GM18508 (cell line): Measurements from ENCODE around the gene STXBP6.

Experiments used
- ATAC-seq: cut with Tn5 transposase; IDR thresholded peaks from one replicate; pipeline ENCODE4 v1.9.1; 2021; ENCODE audit warnings: moderate number of reproducible peaks; ENCODE audit not compliant: insufficient read depth, unreplicated experiment

Gene STXBP6

DNA sequence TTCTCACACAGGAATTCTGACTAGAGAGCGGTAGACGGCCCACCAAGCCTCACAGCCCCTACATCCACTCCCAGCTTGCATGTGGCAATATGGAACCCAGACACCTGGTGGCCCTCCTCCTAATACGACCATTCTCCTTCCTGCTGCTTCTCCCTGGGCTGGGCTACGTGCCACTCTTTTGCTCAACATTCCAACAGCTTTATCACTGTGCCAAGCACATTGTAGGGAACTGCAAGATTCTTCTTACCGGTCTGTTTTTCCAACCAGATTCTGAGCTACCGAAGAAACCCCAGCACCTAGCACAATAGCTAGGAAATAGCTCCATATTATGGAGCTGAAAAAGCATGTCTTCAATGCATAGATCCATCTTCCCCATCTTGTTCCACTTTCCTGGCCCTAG is 58.1 kb downstream of the STXBP6 start:
- ATAC-seq = no peak

DNA sequence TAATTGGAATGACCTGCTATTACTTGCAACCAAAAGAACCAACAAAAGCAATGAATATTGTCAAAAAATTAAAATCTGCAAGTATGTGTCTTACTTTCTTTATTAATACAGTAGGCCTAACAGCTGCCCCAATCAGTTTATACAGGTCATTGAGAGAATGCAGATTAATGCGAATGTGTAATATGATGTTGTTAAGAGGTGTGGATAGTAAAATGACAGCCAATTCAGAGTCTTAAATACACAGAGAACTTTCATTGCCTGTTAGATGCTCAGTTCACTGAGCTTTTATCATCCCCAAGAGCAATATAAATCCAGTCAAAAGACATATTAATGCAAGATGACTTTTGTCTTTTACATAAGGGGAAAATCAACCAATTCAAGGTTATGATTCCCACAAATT is 58.7 kb downstream of the STXBP6 start:
- ATAC-seq = no peak

DNA sequence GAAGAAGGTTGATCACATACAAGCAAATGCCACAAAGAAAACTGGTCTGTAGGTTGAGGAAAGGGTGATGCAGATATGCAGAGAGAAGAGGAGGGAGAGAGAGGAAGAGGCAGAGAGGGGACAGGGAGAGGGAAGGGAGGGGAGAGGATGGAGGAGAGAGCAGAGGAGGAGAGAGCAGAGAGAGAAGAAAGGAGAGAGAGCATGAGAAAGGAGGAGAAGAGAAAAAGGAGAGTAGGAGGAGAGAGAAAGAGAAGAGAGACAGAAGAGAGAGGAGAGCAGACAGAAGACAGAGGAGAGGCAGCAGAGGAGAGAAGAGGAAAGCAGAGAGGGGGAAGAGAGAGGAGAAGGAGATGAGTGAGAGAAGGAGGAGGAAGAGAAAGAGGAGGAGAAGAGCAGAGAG is 59.2 kb downstream of the STXBP6 start:
- ATAC-seq = no peak

DNA sequence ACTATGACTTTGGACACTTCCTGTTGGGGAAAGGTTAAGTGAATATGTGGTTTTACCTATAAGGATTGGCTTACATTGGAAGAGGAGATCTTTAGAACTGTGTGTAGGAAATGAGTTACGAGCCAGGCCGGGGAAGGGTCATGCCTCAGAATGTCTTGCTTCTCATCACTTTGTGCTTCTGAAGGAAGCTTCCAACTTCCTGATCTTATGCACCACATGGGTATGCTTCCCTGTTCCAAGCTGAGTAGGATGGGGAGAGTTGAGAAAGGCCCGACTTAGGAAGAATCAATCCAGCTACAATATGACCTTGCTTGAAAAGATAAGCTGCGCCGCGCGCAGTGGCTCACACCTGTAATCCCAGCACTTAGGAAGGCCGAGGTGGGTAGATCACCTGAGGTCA is 59.9 kb downstream of the STXBP6 start:
- ATAC-seq = no peak

DNA sequence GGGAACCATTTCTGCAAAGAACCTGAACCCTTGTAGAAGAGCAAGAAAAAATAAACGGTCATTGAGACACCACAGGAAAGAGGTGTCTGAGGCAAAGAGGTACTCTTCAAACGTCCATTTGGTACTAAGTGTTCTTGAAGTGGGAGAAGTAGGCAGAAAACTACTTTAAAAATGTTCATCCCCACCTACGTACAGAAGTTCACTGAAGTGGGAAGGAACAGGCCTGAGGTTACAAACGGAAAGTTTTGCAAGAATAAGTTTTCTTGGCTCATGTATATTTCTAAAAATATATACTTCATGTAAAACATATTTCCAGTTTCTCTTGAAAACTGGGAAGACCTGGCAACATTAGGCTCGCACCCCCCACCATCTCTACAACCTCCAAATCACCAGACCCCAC is 61.2 kb downstream of the STXBP6 start:
- no peak for ATAC-seq

DNA sequence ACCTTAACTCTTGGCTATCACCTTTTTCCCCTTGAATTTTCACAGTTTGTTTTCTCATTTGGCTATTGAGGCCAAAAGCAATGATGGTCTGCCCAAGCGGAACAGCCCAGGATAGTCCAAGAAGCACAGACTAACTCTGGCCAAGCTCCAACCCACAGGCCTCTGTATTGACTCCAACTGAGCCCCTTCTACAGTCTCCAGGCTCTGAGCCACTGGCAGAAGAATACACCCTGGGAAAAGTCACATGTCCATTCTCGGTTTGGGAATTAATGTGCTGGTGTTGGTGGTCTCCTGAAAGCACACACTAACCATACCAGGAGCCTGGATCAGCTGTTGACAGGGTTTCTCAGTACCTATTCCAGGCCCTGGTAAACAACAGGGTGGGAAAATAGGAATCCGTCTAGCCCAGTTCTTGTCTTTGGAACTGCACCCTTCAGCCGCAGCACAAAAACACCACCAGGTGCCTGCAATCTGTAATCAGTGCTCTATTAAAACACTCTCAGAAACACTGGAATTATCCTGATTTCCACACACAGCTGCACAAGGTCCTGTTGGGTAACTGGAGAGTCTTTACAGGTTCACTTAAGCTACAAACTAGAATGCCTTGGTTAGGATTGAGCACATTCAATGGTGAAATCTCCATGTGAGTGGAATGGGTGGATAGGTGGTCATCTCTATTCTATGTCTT is 63.6 kb downstream of the STXBP6 start:
- ATAC-seq = no peak

DNA sequence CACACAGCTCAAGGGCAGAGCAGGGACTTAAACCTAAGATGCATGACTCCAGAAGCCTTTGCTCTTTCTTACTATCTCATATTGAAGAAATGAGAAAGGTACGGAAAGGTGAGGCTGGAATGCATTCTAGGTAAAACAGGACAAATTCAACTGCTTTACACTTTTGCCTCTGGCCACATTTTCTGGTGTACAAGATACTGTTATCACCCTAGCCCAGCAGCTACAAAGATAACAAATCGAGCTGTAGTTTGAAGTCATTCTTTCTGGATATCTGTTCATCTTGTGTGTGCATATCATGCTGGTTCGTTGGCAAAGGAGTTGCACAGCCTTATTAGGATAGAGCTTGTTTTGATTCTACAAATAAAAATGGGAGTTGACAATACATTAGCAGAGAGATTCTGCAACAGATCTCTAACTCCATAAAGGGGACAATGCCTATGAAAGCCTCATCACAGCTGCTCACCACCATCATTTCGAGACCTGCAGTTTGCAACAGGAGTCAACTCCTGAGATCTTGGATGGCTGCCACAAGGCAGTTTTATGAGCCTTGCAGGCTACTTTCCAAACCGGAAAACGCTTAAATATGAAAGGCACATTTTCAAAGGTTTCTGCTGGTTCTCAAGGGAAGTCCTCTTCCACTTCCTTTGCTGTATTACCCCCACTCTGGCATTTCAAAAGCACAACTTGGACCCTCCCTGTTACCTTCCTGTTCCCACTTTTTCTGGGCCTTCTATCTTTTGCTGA is 64.9 kb downstream of the STXBP6 start:
- no peak for ATAC-seq

DNA sequence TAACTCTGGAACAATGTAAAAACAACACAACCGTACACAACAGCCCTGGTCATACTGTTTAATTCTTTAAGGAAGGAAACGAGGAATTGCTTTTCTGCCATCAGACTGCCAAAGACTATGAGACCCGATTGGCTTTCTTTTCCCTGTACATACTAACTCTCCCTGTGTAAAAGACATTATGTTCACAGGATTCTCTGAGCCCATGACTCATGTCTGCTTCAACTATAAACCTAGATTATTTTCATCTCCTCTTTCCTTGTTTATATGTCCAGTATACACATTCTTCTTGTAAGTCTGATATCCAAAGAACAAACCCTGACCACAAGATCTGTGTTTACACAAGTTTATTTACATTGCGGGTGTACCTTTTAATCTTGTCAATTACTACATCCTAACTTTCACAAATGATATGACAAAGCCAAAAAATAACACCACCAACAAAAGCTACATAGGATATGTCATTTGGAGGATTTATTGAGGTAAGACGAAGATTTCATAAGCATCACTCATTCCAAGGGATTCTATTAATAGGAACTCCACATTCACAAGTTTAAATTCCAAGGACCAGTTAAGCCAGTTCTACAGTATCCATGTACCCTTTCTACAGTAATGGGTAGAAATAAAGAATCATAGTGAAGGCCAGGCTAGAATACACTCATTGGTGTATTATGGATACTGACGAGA is 67.3 kb downstream of the STXBP6 start:
- no peak for ATAC-seq

DNA sequence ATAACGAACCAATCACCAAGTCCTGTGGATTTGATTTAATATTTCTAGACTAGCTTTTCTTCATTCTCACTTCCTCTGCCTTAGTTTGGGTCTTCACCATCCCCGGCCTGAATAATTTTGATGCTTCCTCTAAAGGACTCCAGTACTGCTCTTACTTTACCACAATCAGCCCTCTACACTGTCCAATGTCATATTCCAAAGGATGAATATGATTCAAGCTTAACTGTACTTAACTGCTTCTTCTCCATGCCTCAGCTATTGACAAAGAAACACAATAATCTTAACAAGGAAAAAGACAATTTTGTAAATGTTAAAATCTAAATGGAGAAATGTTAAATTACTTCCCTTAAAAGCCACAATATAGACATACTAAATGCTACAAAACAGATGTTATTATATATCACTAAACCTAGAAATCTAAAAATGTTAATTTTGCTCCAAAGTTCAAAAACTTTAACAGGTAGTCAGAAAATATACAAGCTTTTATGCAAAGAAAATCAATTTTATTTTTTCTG is 70.2 kb downstream of the STXBP6 start:
- no peak for ATAC-seq

DNA sequence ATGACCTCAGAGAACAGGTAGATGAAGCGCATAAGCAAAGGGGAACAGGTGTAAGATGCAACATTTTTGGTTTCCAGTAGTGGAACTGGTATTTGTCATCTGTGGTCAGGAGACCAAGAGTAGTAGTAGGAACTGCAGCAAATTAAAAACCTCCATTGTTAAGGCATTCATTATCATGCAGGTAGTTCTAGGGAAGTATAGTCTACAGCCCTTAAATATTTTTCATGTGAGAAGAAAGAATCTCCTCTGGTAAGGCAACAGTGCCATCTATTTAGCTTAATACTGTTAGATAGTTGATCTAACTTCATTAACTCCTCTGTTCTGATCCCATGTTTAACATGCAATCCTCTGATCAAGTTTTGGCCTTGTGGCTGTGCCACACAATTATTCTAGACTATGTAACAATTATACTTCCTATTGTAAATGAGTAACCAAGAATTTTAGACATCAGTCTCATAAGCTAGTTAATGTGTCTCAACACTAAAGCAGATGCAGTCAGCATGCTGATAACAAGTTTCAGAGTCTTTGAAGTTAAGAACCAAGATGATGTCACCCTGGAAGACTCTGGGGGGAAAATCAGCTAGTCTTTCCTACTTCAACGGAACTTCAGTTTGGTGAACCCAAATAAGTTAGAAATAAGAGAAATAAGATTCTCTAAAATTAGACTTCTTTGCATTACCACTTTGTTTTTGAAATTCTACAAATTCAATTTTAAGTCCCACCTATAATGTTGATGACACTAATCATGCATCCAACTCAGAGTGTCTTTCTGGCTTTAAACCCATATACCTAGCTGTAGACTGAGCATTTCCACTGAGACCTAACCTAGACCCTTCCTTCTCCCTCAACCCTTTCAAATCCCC is 70.9 kb downstream of the STXBP6 start:
- ATAC-seq = peak; percentile 82

DNA sequence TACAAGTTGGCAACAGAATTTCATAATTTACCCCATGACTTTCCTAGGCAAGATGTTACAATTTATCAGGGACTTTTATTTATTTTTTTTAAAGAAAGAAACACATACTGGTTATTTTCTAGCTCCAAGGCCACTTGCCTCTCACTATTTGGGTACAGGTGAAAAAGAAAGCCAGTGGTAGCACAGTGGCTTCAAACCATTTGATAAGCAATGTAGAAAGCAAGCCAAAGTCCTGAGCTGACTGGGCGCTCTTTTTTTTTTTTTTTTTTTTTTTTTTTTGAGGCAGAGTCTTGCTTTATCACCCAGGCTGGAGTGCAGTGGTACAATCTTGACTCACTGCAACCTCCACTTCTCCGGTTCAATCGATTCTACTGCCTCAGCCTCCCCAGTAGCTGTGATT is 73.3 kb downstream of the STXBP6 start:
- no peak for ATAC-seq

DNA sequence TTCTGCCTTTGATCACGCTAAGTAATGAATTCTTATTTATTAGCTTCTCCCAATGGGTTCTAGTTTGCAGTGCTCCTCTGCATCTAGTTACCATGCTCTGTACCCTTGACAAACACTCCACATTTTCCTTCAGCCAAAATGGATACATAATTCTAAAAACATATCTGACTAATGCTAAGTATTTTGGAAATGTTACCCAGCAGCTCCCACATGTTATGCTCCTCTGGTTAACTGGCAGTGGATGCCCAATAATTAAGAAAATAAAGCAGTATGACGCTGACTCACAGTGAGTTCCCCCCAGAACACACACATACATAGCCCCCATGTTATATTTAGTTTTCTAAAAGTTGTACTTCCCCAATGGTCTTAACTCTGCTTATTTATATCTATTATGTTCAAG is 74.6 kb downstream of the STXBP6 start:
- ATAC-seq = no peak

DNA sequence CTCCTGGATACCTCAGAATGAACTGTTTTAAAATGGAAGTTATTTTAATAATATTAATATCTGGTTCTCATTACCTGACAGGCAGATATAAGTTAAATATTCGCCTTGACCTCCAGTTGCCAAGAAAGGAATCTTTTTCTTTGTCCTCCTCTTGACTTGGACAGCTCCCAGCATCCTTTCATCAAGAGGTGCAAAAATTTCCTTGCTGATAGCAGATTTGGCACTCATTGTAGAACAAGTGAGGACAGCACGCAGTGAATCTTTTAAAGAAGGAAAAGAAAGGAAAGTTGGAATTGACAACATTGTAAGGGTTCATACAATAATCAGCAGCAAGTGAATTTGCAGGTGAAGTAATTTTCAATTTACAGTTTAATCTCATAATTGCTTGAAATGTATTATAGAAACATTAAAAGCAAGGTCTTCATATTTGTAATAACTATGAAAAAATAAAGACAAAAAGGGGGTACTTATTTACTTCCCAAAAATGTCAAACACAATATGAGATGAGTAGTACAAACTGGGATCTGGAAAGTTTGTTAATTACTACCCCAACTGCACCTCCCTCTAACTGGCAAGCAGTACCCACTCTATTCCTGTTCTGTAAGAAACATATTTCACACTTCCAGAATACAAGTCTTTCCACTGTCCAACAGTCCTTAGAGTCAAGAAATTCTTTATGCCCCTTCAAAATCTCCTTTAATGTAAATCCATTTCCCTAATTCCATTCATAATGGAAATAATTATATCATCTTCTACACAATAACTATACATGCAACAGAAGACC is 75.2 kb downstream of the STXBP6 start:
- ATAC-seq = no peak

DNA sequence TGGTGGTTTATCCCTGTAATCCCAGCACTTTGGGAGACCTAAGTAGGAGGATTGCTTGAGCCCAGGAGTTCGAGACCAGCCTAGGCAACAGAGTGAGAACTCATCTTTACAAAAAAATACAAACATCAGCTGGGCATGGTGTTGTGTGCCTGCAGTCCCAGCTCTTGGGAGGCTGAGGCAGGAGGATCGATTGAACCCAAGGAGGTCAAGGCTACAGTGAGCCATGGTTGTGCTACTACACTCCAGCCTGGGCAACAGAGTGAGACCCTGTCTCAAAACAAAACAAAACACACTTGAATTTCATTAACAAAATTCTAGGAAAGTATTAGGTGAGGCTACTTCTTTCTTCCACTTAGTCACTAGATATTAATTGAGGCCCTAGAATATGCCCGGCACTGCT is 77.1 kb downstream of the STXBP6 start:
- ATAC-seq = no peak

DNA sequence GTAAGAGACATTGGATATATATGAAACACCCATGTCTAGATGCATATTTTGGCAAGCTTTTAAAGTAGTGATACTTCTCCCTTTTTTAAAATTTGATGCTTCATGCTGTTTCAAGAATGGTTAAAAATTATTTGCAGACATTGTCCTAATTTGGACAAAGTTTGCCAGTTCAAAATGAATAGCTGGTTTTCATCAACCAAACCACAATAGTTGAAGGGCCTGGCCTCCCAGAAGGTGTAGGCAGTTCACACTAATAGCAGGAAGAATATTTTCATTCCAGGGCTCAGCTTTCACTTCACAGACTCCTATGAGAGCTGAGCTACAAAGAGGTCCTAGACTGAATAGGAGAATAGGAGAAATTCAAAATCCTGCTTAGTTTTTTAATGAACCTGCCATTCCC is 78.7 kb downstream of the STXBP6 start:
- ATAC-seq = no peak

DNA sequence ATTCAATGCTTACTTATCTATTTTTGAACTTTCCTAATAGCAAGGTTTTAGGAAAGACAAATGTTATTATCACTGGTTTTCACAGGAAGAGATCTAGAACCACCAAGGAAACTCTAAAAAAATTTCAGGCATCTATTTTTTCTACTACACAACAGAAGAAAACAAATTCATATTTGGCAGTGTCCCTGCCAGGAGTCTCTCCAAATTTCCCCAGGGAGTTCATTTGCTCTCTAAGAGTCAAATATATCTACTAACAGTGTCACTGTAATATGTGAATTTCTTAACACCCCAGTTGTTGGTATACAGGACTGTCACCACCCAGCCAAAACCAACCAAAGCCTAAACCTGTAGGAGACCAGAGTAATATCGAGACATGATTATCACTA is 83.4 kb downstream of the STXBP6 start:
- ATAC-seq = no peak

DNA sequence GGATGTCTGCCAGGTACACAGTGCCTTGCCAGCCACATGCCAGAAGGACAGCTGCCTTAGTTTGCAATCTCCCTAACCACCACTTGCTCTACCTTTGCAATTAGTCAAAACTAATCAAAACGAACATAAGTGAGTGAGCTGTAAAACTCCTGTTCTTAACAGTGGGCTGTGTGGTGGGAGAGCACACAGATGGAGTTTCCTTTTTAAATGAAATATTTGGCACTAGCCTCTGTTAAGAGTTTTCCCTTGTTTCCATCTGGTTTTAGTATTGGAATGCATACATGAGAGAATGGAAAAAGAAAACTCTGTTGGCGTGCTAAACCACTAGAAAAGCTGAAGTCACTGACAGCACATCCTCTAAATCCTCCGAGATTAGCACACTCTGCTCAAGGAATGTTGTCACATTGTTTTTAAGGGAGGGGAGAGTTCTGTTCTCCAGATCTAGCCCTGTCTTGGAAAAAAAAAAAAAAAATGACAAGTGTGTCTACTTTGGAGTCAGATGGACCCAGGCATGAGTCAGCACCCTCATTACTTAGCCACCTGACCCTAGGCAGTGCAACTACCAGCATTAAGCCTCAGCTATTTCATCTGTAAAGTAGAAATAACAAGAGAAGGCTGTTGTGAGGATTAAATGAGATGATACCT is 83.9 kb downstream of the STXBP6 start:
- ATAC-seq = no peak

DNA sequence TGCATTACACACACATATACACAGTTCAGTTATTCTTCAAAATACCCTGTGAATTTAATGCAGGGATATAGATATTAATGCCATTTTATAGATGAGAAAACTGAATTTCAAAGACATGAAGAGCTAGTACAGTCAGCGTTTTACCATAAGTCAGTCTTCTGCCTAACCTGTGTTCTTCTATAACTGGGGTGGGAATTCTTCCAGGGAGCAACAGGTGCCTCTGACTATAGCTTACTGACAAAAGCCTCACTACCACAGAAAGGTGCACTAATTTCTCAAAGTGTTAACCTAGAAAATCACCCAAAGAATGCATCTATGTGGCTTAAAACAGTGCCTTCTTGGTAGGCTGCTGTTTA is 84.4 kb downstream of the STXBP6 start:
- ATAC-seq = no peak

DNA sequence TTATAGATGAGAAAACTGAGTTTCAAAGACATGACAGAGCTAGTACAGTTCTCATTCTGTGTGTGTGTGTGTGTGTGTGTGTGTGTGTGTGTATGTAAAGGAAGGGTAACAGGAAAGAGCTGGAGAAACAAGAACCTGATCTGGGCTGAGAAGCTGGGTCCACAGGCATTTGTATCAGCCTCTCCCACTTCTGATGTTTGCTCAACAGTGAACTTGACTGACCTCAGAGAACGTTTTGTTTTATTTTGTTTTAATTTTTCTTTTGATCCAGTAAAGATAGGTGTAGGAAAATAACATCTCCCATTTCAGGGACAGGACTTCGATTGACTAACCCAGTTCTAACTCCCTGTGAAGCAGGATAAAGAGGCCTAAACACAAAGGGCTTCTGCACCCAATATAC is 85.4 kb downstream of the STXBP6 start:
- ATAC-seq = no peak
